CD4-positive, alpha-beta memory T cell (primary cell): ENCODE measurements around the gene SIX5. TPM values are rescaled to one million over a fixed set of nuclear protein-coding genes. Genes with fewer than 3 reads are reported as not detected.

Source experiments
- CTCF ChIA-PET: fragments of 350-600 bp; sonication (Branson Sonifier 250); formaldehyde crosslinking; loops from one replicate; lab custom pipeline; 2021; ENCODE audit warnings: inconsistent platforms; ENCODE audit not compliant: partially characterized antibody; lab: Charles Lee
- POLR2A ChIA-PET: fragments of 350-600 bp; sonication (Branson Sonifier 250); formaldehyde crosslinking; loops from one replicate; lab custom pipeline; 2021; ENCODE audit not compliant: partially characterized antibody; lab: Charles Lee
- DNase-seq, 5 donors: peaks; one replicate each; pipeline versions ENCODE4 v3.0.0 to v3.0.0-alpha.2; 2020 to 2022; ENCODE audit warnings: mixed read lengths in 1 of 5
- H3K27ac ChIP-seq: one replicate; pipeline ENCODE4 v1.7.0; 2013; ENCODE audit warnings: low read depth, low read length
- H3K27me3 ChIP-seq: 2 replicates; pipeline ENCODE4 v1.7.0; 2013; ENCODE audit warnings: mild to moderate bottlenecking, low read length, moderate library complexity; ENCODE audit not compliant: insufficient read depth
- H3K36me3 ChIP-seq: 2 replicates; pipeline ENCODE4 v1.7.0; 2013; ENCODE audit warnings: mild to moderate bottlenecking, low read length, moderate library complexity; ENCODE audit not compliant: insufficient read depth
- H3K4me1 ChIP-seq: 2 replicates; pipeline ENCODE4 v1.7.0; 2013; ENCODE audit warnings: mild to moderate bottlenecking, low read length, moderate library complexity; ENCODE audit not compliant: insufficient read depth
- H3K4me3 ChIP-seq, 2 donors: one replicate each; pipeline ENCODE4 v1.7.0; 2013; ENCODE audit warnings: low read length in 2 of 2, mild to moderate bottlenecking in 1 of 2
- H3K9me3 ChIP-seq, 2 donors: one replicate each; pipeline ENCODE4 v1.7.0; 2013; ENCODE audit warnings: low read length in 2 of 2, control low read depth in 1 of 2; ENCODE audit not compliant: control insufficient read depth in 1 of 2
- H3K27ac Mint-ChIP-seq, 7 donors: one replicate each; pipeline ENCODE4 v1.8.0; 2020 to 2021; ENCODE audit warnings: mixed read lengths in 7 of 7, mild to moderate bottlenecking in 6 of 7, inconsistent platforms in 3 of 7, moderate library complexity in 3 of 7
- H3K27me3 Mint-ChIP-seq, 2 donors: one replicate each; pipeline ENCODE4 v1.8.0; 2020 to 2021; ENCODE audit warnings: mixed read lengths in 2 of 2
- H3K36me3 Mint-ChIP-seq, 2 donors: one replicate each; pipeline ENCODE4 v1.8.0; 2020 to 2021; ENCODE audit warnings: mixed read lengths in 2 of 2, inconsistent platforms in 1 of 2, mild to moderate bottlenecking in 1 of 2
- H3K4me1 Mint-ChIP-seq, 4 donors: one replicate each; pipeline ENCODE4 v1.8.0; 2020 to 2021; ENCODE audit warnings: mixed read lengths in 4 of 4, mild to moderate bottlenecking in 1 of 4
- H3K4me3 Mint-ChIP-seq, 8 donors: one replicate each; pipeline ENCODE4 v1.8.0; 2020 to 2021; ENCODE audit warnings: mixed read lengths in 8 of 8, mild to moderate bottlenecking in 7 of 8, moderate library complexity in 6 of 8, inconsistent platforms in 3 of 8
- H3K9me3 Mint-ChIP-seq, 8 donors: one replicate each; pipeline ENCODE4 v1.8.0; 2020 to 2021; ENCODE audit warnings: mixed read lengths in 8 of 8, mild to moderate bottlenecking in 5 of 8, inconsistent platforms in 3 of 8, moderate library complexity in 1 of 8
- intact Hi-C: fragments of 100-400 bp; cut with micrococcal nuclease; formaldehyde crosslinking; loops from one replicate; pipeline ENCODE4 v1.15.1; 2023
- polyA plus RNA-seq, 2 donors: library from polyadenylated mRNA; unstranded; fragments of 300-500 nt; fragmentation: Illumina TruSeq; gene quantifications; one replicate each; pipeline ENCODE4 v1.2.3, GENCODE V29; 2021
- total RNA-seq, 2 experiments: library from RNA; stranded (reverse); gene quantifications; one replicate each; pipeline ENCODE4 v1.2.3, GENCODE V29; 2021

Gene SIX5
- total and polyA plus RNA-seq, 4 experiments from 2014 or later = 0.08 to 1.7 (median 1.5) TPM; not detected in 1

- Mint-ChIP-seq H3K27me3 (peaks cover 10 to 21% of the 10 kb centered on the region in 2 donors), H3K27ac (peak overlapping the region in 6 of 7 donors; percentile 37 to 93 (median 88)), H3K4me3 (peak overlapping the region in 6 of 8 donors; percentile 40 to 85 (median 72)), H3K36me3 (peaks cover 7 to 22% of the 10 kb centered on the region in 2 donors), H3K4me1 (peaks cover 30 to 43% (median 35%) of the 10 kb centered on the region in 4 donors), H3K9me3 (no peaks in the 10 kb centered on the region)
- H3K27me3 ChIP-seq = peaks cover 4% of the 10 kb centered on the region
- no peak overlapping the region for H3K4me3 ChIP-seq
- H3K36me3 ChIP-seq = peaks cover 6% of the 10 kb centered on the region
- no peak for DNase-seq
- ChIA-PET POLR2A (interaction anchor here (1.2 to 3.8 kb wide), 2 partner anchors 24 to 64 kb away, joined by 3 to 56 read pairs; partner anchors contain the start of gene SIX5), CTCF (interaction anchor here (12.2 kb wide), 1 partner anchor 25 kb away, joined by 238 read pairs; the partner anchor contains the start of gene SIX5)
- intact Hi-C loops = loop anchor here (2.0 to 10.0 kb wide), 3 partner anchors 69 to 201 kb away; partner anchors contain the start of genes CCDC61 and SYMPK
- H3K4me1 ChIP-seq = peaks cover 32% of the 10 kb centered on the region
- no peaks in the 10 kb centered on the region for H3K9me3 ChIP-seq
- no peak overlapping the region for H3K27ac ChIP-seq
Measured at GRCh38 chr19:45793876-45794275, 24.8 kb upstream of the SIX5 start.

DNA sequence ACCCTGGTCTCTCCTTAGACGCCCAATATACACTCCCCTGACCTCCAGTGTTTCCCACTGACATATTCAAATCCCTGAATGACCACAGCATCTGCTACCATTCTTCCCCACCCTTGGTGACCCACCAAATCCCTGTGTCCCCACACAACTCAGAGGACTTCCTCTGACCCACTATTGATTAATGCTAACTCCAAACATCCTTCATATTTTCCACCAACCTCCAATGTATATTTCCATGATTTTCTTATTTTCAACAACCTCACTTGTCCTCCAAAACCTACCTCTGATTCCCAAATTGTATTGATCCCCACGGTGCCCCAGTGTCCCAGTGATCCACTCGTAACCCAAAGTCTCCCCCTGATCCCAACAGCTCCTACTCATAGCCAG is 24.1 kb upstream of the SIX5 start:
- intact Hi-C loops = loop anchor here (2.0 to 10.0 kb wide), 3 partner anchors 70 to 202 kb away; partner anchors contain the start of genes CCDC61 and SYMPK
- H3K27me3 Mint-ChIP-seq = peaks cover 8 to 20% of the 10 kb centered on the region in 2 donors
- CTCF ChIA-PET = interaction anchor here (12.2 kb wide), 1 partner anchor 24 kb away, joined by 238 read pairs; the partner anchor contains the start of gene SIX5

GRCh38 chr19:45792470-45793177 is 23.6 kb upstream of the SIX5 start, which contains the start of gene DMWD:
DMWD (minus strand) TSS chr19:45792845; CDS start chr19:45792756, 89 bp downstream.
- H3K27me3 ChIP-seq = peaks cover 4% of the 10 kb centered on the region
- ChIA-PET CTCF (interaction anchor here (1.6 to 12.2 kb wide), 2 partner anchors 14 to 24 kb away, joined by 6 to 238 read pairs; partner anchors contain the start of gene SIX5), POLR2A (interaction anchor here (1.0 to 3.8 kb wide), 7 partner anchors 10 to 343 kb away, joined by 3 to 56 read pairs (median 4); partner anchors contain the start of genes CCDC61, DMPK, SIX5 and SYMPK)
- intact Hi-C loops = loop anchor here (1.0 to 10.0 kb wide), 4 partner anchors 22 to 202 kb away; partner anchors contain the start of genes CCDC61 and SYMPK
- Mint-ChIP-seq H3K27ac (peak within 1 kb of the TSS; percentile 79 to 96 (median 91)), H3K36me3 (peaks cover 19 to 35% of the 10 kb centered on the region in 2 donors), H3K4me1 (peaks cover 31 to 46% (median 36%) of the 10 kb centered on the region in 4 donors), H3K4me3 (peak within 1 kb of the TSS; percentile 82 to 92 (median 89)), H3K27me3 (peaks cover 8 to 20% of the 10 kb centered on the region in 2 donors), H3K9me3 (no peaks in the 10 kb centered on the region)
- H3K4me1 ChIP-seq = peaks cover 32% of the 10 kb centered on the region
- DNase-seq = peak; percentile 97 to 99 (median 98)
- H3K27ac ChIP-seq = no peak within 1 kb of the TSS
- no peaks in the 10 kb centered on the region for H3K9me3 ChIP-seq
- H3K36me3 ChIP-seq = peaks cover 15% of the 10 kb centered on the region
- peak within 1 kb of the TSS; percentile 33 to 62 for H3K4me3 ChIP-seq

More for the DNA sequence above, 24.1 kb upstream of the SIX5 start:
- Mint-ChIP-seq H3K4me3 (peak overlapping the region; percentile 77 to 92 (median 85)), H3K27ac (peak overlapping the region; percentile 79 to 96 (median 91)), H3K9me3 (no peaks in the 10 kb centered on the region), H3K36me3 (peaks cover 14 to 29% of the 10 kb centered on the region in 2 donors), H3K4me1 (peaks cover 29 to 46% (median 35%) of the 10 kb centered on the region in 4 donors)
- H3K27me3 ChIP-seq = peaks cover 4% of the 10 kb centered on the region
- H3K4me1 ChIP-seq = peaks cover 32% of the 10 kb centered on the region
- H3K27ac ChIP-seq = no peak overlapping the region
- H3K9me3 ChIP-seq = no peaks in the 10 kb centered on the region
- peaks cover 13% of the 10 kb centered on the region for H3K36me3 ChIP-seq
- POLR2A ChIA-PET = interaction anchor here (1.0 to 3.8 kb wide), 6 partner anchors 11 to 343 kb away, joined by 3 to 56 read pairs (median 6); partner anchors contain the start of genes CCDC61, DMPK, SIX5 and SYMPK
- H3K4me3 ChIP-seq = peak overlapping the region in 1 of 2 donors; percentile 62
- DNase-seq = no peak

DNA sequence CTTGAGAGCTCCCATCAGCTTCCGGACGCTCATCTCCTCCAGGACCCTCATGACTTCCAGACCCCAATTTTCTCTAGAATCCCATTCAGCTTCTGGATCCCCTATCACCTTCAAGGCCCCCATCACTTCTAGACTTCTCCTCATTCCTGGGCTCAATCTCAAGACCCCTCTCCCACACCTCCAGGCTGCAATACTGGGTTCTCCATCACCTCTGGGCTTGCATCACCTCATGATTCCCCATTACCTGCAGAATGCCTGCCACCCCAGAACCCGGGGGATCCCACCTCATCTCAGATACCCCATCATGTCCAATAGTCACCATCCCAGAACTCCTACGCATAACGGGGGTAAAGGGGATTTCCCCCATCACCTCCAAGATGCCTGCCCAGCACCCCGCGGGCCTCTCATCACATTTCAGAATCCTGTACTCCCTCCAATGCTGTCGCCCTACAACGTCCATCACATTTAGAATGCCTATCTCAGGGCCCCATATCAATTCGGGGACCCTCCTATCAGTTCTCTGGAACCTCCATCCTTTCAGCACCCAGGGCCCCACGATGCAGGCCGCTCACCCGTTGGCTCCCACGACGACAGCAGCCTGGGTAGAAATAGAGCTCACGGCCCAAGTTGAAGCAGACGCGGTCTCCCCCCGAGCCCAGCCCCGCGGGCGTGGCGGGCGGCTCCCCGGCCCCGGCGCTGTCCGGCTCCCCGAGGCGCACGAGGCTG is 22.9 kb upstream of the SIX5 start:
- ChIA-PET POLR2A (interaction anchor here (1.4 to 3.8 kb wide), 5 partner anchors 13 to 203 kb away, joined by 3 to 56 read pairs (median 8); partner anchors contain the start of genes CCDC61, SIX5 and SYMPK), CTCF (interaction anchor here (1.1 to 12.2 kb wide), 4 partner anchors 13 to 23 kb away, joined by 4 to 238 read pairs (median 6); partner anchors contain the start of gene SIX5)
- Histone ChIP-seq H3K4me1 (peaks cover 32% of the 10 kb centered on the region), H3K27me3 (peaks cover 4% of the 10 kb centered on the region), H3K4me3 (peak overlapping the region; percentile 33 to 62), H3K27ac (no peak overlapping the region), H3K36me3 (peaks cover 17% of the 10 kb centered on the region), H3K9me3 (no peaks in the 10 kb centered on the region)
- DNase-seq = peak in 2 of 5 donors; percentile 13 to 22
- Mint-ChIP-seq H3K4me3 (peak overlapping the region; percentile 82 to 92 (median 89)), H3K27me3 (peaks cover 8 to 20% of the 10 kb centered on the region in 2 donors), H3K4me1 (peaks cover 31 to 46% (median 36%) of the 10 kb centered on the region in 4 donors), H3K27ac (peak overlapping the region; percentile 61 to 96 (median 86)), H3K9me3 (no peaks in the 10 kb centered on the region), H3K36me3 (peaks cover 24 to 42% of the 10 kb centered on the region in 2 donors)
- intact Hi-C loops = loop anchor here (1.0 to 10.0 kb wide), 4 partner anchors 22 to 203 kb away; partner anchors contain the start of genes CCDC61 and SYMPK

DNA sequence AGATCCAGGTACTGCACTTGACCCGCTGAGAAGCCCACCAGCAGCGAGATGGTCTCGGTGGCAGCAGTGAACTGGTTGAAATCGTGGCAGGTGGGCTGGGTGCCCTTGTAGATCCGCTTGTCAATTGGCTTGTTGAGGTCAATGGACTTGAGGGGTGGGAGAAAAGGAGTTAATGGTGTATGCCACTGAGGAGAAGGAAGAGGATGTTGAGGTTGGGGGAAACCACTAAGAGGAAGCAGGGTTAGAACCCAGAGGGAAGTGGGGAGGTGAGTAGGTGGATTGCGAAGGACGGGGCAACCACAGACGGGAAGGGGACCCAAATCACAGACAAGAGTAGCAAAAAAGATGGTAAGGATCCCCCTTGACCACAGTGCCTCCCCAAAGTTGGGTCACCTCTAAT is 21.9 kb upstream of the SIX5 start:
- no peaks in the 10 kb centered on the region for H3K9me3 ChIP-seq
- peak overlapping the region in 6 of 7 donors; percentile 1 to 96 (median 70) for H3K27ac Mint-ChIP-seq
- intact Hi-C loops = loop anchor here (10.0 kb wide), 1 partner anchor 204 kb away; the partner anchor contains the start of gene CCDC61
- peaks cover 20% of the 10 kb centered on the region for H3K36me3 ChIP-seq
- H3K27ac ChIP-seq = no peak overlapping the region
- H3K4me3 Mint-ChIP-seq = peak overlapping the region; percentile 73 to 92 (median 88)
- POLR2A ChIA-PET = interaction anchor here (1.4 to 3.8 kb wide), 2 partner anchors 12 to 21 kb away, joined by 4 to 56 read pairs; partner anchors contain the start of gene SIX5
- H3K9me3 Mint-ChIP-seq = no peaks in the 10 kb centered on the region
- peaks cover 4% of the 10 kb centered on the region for H3K27me3 ChIP-seq
- CTCF ChIA-PET = interaction anchor here (1.1 to 1.3 kb wide), 3 partner anchors 8 to 21 kb away, joined by 4 to 6 read pairs (median 4); partner anchors contain the start of gene SIX5
- H3K36me3 Mint-ChIP-seq = peaks cover 32 to 45% of the 10 kb centered on the region in 2 donors
- H3K4me1 Mint-ChIP-seq = peaks cover 31 to 46% (median 36%) of the 10 kb centered on the region in 4 donors
- peaks cover 7 to 17% of the 10 kb centered on the region in 2 donors for H3K27me3 Mint-ChIP-seq
- peak; percentile 48 to 68 (median 62) for DNase-seq
- H3K4me1 ChIP-seq = peaks cover 32% of the 10 kb centered on the region
- peak overlapping the region in 1 of 2 donors; percentile 62 for H3K4me3 ChIP-seq
